ENCODE results near the gene ITGA1. TPM values are rescaled to one million over a fixed set of nuclear protein-coding genes. Genes with fewer than 3 reads are reported as not detected.

The ITGA1 gene
- total and polyA plus RNA-seq, 4 donors: 24.2 to 187 (median 48.5) TPM

DNA sequence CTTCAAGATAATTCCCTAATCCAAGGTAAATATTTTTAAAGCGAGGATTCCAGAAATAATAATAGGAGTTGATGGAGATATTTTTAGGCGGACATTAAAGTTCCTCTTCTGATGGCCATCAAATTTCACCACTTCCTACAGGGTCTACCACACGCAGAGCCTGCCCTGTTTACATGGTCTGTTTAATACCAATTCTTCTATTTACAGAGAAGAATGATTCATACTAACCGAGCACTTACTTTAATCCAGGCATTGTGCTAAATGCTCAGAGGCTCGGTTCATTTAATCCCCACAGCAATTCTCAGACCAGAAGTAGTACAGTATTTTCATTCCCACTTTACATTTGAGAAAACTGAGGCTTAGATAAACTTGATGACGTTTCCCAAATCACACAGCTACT, 3.0 kb upstream of the ITGA1 start:
- H3K27me3 ChIP-seq (ENCODE audit: control insufficient read depth in 4 of 4, insufficient read depth in 4 of 4, low read length in 3 of 4): no peaks in the 10 kb centered on the region
- DNase-seq (ENCODE audit: low spot score): no peak
- no peak overlapping the region for H3K27ac ChIP-seq (ENCODE audit: low read depth in 1 of 2, low read length in 2 of 2)
- H3K4me1 ChIP-seq (ENCODE audit: control insufficient read depth in 4 of 4, insufficient read depth in 4 of 4, low read length in 3 of 4): peaks cover 0 to 15% (median 10%) of the 10 kb centered on the region in 4 donors
- H3K36me3 ChIP-seq (ENCODE audit: control insufficient read depth in 4 of 4, insufficient read depth in 3 of 4, low read depth in 1 of 4, low read length in 3 of 4): no peaks in the 10 kb centered on the region
- no peak overlapping the region for H3K4me3 ChIP-seq (ENCODE audit: low read depth in 1 of 3, low read length in 3 of 3)
- WGBS: 86% methylated on average over 6 of the region's 6 CpGs
- TF ChIP-seq TAF1 (conservative IDR thresholded peaks at IDR 0.05): no peak
- TF ChIP-seq RXRA (IDR thresholded peaks at IDR 0.05): no peak
- TF ChIP-seq, protein P1, sequence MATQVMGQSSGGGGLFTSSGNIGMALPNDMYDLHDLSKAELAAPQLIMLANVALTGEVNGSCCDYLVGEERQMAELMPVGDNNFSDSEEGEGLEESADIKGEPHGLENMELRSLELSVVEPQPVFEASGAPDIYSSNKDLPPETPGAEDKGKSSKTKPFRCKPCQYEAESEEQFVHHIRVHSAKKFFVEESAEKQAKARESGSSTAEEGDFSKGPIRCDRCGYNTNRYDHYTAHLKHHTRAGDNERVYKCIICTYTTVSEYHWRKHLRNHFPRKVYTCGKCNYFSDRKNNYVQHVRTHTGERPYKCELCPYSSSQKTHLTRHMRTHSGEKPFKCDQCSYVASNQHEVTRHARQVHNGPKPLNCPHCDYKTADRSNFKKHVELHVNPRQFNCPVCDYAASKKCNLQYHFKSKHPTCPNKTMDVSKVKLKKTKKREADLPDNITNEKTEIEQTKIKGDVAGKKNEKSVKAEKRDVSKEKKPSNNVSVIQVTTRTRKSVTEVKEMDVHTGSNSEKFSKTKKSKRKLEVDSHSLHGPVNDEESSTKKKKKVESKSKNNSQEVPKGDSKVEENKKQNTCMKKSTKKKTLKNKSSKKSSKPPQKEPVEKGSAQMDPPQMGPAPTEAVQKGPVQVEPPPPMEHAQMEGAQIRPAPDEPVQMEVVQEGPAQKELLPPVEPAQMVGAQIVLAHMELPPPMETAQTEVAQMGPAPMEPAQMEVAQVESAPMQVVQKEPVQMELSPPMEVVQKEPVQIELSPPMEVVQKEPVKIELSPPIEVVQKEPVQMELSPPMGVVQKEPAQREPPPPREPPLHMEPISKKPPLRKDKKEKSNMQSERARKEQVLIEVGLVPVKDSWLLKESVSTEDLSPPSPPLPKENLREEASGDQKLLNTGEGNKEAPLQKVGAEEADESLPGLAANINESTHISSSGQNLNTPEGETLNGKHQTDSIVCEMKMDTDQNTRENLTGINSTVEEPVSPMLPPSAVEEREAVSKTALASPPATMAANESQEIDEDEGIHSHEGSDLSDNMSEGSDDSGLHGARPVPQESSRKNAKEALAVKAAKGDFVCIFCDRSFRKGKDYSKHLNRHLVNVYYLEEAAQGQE (IDR thresholded peaks at IDR 0.05): no peak
- TF ChIP-seq, protein P2, sequence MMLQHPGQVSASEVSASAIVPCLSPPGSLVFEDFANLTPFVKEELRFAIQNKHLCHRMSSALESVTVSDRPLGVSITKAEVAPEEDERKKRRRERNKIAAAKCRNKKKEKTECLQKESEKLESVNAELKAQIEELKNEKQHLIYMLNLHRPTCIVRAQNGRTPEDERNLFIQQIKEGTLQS (IDR thresholded peaks at IDR 0.05): no peak
- no peak for TF ChIP-seq JUND (IDR thresholded peaks at IDR 0.05)
- TF ChIP-seq, protein P3, sequence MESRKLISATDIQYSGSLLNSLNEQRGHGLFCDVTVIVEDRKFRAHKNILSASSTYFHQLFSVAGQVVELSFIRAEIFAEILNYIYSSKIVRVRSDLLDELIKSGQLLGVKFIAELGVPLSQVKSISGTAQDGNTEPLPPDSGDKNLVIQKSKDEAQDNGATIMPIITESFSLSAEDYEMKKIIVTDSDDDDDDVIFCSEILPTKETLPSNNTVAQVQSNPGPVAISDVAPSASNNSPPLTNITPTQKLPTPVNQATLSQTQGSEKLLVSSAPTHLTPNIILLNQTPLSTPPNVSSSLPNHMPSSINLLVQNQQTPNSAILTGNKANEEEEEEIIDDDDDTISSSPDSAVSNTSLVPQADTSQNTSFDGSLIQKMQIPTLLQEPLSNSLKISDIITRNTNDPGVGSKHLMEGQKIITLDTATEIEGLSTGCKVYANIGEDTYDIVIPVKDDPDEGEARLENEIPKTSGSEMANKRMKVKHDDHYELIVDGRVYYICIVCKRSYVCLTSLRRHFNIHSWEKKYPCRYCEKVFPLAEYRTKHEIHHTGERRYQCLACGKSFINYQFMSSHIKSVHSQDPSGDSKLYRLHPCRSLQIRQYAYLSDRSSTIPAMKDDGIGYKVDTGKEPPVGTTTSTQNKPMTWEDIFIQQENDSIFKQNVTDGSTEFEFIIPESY (IDR thresholded peaks at IDR 0.05): no peak
- TF ChIP-seq EGR1 (IDR thresholded peaks at IDR 0.05; ENCODE audit: low read depth in 2 of 2): no peak
- TF ChIP-seq, protein P4, sequence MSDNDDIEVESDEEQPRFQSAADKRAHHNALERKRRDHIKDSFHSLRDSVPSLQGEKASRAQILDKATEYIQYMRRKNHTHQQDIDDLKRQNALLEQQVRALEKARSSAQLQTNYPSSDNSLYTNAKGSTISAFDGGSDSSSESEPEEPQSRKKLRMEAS (IDR thresholded peaks at IDR 0.05): no peak
- no peak for TF ChIP-seq NR2F2 (IDR thresholded peaks at IDR 0.05)
- TF ChIP-seq FOXA2 (IDR thresholded peaks at IDR 0.05): no peak
- no peak for TF ChIP-seq SP1 (IDR thresholded peaks at IDR 0.05)
- no peak for TF ChIP-seq YY1 (IDR thresholded peaks at IDR 0.05)
- TF ChIP-seq HNF4A (conservative IDR thresholded peaks at IDR 0.05): no peak
- TF ChIP-seq HNF4G (IDR thresholded peaks at IDR 0.05): no peak
- no peak for TF ChIP-seq RAD21 (IDR thresholded peaks at IDR 0.05)
- TF ChIP-seq FOXA1 (IDR thresholded peaks at IDR 0.05): no peak
- TF ChIP-seq GABPA (IDR thresholded peaks at IDR 0.05 in 1 of 2, conservative IDR thresholded peaks at IDR 0.05 in 1 of 2): no peak
- no peak overlapping the region for H3K9ac ChIP-seq (ENCODE audit: low read depth in 1 of 2, low read length in 2 of 2)
- no peaks in the 10 kb centered on the region for H3K9me3 ChIP-seq (ENCODE audit: control insufficient read depth in 4 of 4, low read length in 3 of 4)

DNA sequence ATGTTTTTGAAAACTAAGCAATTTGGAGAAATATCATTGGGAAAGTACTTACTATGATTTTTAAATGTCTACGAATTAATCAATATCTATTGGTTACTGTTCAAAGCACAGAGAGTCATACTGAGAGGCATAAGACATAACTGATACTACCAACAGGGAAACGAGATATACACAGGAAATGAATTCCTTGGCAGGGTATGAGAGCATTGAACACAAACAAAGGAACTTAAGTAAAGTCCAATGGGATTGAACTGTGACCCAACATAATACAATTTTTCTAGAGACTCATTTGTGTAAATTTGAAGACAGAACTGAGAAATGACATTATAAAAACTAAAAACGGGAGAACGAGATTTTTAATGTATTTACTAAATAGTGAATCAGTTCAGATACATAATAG, 1.3 kb upstream of the ITGA1 start:
- WGBS: 22% methylated on average over 4 of the region's 4 CpGs
- Histone ChIP-seq H3K27ac (ENCODE audit: low read depth in 1 of 2, low read length in 2 of 2) (peak overlapping the region in 1 of 2 donors; percentile 98), H3K4me1 (ENCODE audit: control insufficient read depth in 4 of 4, insufficient read depth in 4 of 4, low read length in 3 of 4) (peaks cover 0 to 31% (median 24%) of the 10 kb centered on the region in 4 donors), H3K4me3 (ENCODE audit: low read depth in 1 of 3, low read length in 3 of 3) (no peak overlapping the region), H3K9me3 (ENCODE audit: control insufficient read depth in 4 of 4, low read length in 3 of 4) (no peaks in the 10 kb centered on the region), H3K9ac (ENCODE audit: low read depth in 1 of 2, low read length in 2 of 2) (peak overlapping the region in 1 of 2 donors; percentile 95), H3K36me3 (ENCODE audit: control insufficient read depth in 4 of 4, insufficient read depth in 3 of 4, low read depth in 1 of 4, low read length in 3 of 4) (peaks cover 0 to 3% (median 0%) of the 10 kb centered on the region in 4 donors), H3K27me3 (ENCODE audit: control insufficient read depth in 4 of 4, insufficient read depth in 4 of 4, low read length in 3 of 4) (no peaks in the 10 kb centered on the region)
- no peak for DNase-seq (ENCODE audit: low spot score)
- TF ChIP-seq HNF4A (conservative IDR thresholded peaks at IDR 0.05) (peak in 1 of 2 donors; percentile 10), FOXA1 (IDR thresholded peaks at IDR 0.05) (no peak)

Measured in liver (tissue), 9 donors.